HG03469 (cell line): Measurements from ENCODE around the gene SLC9A7.

Source experiments
- ATAC-seq: cut with Tn5 transposase; IDR thresholded peaks from one replicate; pipeline ENCODE4 v1.9.1; 2021; ENCODE audit warnings: mild to moderate bottlenecking, moderate library complexity, moderate number of reproducible peaks; ENCODE audit not compliant: unreplicated experiment

The SLC9A7 gene

DNA sequence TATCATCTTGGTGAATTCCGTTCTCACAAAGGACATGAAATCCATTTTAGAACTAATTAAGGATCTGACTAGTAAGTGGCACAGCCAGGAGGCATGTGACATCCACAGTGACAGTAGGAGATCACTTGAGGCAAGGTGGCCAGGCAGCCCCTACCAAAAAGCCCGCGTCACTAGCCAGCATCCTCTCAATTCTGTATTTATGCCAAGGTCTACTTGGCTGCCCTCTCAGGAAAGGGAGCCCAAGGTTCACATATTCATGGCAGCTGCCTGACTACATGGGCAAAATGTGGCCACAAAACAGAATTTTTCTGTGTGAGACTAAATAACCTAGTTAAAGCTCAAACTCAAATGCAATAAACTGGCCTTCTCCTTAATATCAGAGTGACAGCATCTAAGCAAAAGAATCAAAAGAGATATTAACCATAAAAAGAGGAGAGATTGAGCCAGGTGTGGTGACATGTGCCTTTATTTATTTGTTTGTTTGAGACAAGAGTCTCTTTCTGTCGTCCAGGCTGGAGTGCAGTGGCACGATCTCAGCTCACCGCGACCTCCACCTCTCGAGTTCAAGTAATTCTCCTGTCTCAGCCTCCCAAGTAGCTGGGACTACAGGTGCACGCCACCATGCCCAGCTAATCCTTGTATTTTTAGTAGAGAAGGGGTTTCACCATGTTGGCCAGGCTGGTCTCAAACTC lies 51.5 kb downstream of the SLC9A7 start:
- ATAC-seq: no peak

GRCh38 chrX:46704767-46705386 lies 54.0 kb downstream of the SLC9A7 start:
- peak; percentile 71 for ATAC-seq

DNA sequence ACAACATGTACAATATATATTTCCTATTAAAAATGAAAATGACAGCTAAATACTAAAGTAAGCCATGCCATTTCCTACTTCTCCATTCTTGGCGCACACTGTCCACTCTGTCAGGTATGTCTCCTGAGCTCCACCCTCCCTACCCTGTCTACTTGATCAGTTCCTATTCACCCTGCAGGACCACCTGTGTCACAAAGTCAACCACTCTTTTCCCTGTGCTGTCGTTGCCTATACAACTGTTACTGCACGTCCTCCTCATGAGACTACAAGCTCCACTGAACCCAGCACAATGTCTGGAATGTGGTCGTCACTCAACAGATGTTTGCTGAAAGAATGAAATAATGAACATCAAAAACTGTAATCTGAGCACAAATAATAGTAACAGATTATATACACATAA lies 54.9 kb downstream of the SLC9A7 start:
- no peak for ATAC-seq

GRCh38 chrX:46698691-46699090 lies 60.2 kb downstream of the SLC9A7 start:
- no peak for ATAC-seq

DNA sequence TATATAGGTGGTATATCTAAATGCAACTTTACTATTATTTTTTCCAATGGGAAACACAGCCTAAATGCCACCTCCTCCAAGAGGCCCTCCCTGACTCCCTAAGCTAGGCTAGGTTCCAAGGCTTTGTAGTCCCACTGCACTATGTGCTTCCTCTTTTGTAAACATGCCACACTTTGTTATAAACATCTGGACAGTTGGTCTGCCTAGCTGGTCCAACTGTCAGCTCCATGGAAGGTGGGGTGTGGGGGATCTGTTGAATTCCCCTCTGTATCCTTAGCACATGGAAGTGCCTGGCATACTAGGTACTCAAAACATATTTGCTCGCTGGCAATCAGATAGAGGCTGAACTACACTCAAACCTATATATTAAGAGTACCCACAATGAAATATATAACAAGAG lies 63.4 kb downstream of the SLC9A7 start:
- no peak for ATAC-seq

- no peak for ATAC-seq
Measured at GRCh38 chrX:46694549-46694948, 64.4 kb downstream of the SLC9A7 start.

DNA sequence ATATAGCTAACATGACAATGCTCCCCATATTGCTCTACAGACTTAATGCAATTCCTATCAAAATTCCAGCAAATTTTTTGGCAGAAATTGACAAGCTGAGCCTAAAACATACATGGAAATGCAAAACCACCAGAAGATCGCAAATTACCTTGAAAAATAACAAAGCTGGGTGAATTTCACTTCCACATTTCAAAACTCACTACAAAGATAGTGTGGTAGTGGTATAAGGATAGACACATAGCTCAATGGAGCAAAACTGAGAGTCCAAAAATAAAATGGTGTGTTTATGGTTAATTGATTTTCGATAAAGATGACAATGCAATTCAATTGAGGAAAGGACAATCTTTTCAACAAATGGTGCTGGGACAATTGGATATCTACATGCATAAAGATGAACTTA lies 65.8 kb downstream of the SLC9A7 start:
- ATAC-seq: no peak

DNA sequence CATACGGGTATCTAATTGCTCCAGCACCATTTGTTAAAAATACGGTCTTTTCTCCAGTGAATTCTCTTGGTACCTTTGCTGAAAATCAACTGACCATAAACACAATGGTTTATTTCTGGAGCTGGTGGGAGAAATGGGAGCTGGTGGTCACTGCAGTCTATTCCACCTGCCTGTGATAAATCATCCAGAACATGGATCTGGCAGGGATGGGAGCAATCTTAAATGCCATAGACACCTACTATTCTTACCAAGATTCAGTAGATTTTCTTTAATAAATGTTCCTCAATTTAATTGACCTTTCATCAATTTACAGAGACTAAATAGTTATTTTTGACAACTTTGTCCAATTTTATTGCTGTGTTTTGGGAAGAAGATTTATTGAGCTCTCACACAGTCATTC lies 68.1 kb downstream of the SLC9A7 start:
- no peak for ATAC-seq

- no peak for ATAC-seq
Measured at GRCh38 chrX:46687619-46688018, 71.3 kb downstream of the SLC9A7 start.

DNA sequence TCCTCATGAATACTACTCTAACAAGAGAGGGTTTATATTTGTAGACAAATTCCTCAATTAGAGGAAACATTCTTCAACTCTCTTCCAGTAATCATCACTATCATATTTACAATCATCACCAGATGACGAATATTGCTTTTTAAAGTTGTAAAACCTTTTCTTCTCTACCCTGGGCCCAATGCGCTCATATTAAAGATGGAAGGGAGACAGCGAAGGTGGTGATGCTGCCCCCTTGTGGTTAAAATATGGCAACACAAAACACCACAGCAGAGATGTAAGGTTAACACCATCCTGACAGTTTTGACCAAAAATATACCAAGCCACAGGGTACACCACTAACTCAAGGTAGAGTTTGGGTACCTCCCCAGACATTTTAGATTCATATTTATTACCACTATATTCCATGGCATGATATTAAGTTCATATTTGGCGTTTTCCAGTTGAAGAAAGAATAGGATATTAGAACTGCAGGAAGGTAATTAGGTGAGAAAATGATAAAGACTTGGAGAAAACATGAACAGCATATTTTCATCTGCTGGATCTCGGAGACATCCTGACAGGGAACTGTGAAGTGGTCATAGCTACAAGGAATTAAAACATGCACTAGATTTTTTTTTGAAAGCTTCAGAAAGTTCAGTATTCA lies 72.8 kb downstream of the SLC9A7 start:
- ATAC-seq: no peak

GRCh38 chrX:46683048-46683447 lies 75.9 kb downstream of the SLC9A7 start:
- ATAC-seq: no peak

DNA sequence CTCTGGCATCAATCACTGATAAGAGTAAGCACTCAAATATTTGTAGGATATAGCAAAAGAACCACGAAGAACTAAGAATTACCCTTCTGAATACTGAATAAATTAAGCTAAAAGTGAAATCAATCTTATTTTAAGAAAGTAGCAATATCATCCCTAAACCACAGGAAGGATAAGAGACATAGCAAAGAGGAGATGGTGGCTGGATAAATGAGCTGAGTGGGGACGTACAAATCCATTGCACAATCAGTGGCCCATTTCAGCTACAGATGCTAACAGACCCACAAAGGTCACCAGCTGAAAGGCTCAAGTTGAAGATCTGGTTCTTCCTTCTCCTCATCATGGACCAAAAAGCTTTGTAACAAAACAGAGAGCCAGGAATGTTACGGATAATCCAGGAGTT lies 77.1 kb downstream of the SLC9A7 start:
- no peak for ATAC-seq

DNA sequence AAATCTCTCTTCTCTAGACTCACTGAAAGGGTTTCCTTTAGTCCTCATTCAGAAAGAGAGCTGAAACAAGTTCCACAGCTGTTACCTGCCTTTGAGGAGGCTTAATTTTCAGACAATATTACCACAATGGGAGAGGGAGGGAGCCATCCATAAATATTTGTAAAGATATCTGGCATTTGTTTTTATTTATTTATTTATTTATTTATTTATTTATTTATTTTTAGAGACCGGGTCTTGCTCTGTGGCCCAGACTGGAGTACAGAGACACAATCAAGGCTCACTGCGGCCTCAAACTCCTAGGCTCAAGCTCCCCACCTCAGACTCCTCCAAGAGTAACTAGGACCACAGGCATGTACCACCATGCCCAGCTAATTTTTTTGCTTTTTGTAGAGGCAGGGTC lies 80.7 kb downstream of the SLC9A7 start:
- no peak for ATAC-seq

GRCh38 chrX:46676399-46677356 lies 82.2 kb downstream of the SLC9A7 start:
- ATAC-seq: no peak

GRCh38 chrX:46673620-46674359 lies 85.1 kb downstream of the SLC9A7 start:
- no peak for ATAC-seq

GRCh38 chrX:46670316-46670715 lies 88.6 kb downstream of the SLC9A7 start:
- ATAC-seq: no peak

DNA sequence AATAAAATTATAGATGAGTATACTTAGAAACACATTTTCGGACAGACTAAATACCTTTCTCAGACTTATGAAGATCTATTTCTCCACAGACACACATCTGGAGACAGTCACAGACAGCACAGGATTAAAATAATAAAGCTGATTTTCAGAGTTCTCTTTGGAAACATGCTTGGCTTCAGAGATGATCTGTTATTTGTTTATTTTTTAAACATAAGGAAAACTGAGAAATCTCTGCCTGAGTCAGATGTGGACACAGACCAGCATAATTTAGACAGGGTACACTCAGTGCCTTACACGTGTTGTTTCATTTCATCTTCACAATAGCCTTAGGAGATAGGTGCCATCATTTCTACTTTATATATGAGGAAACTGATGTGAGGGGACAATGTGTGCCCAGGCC lies 92.1 kb downstream of the SLC9A7 start:
- no peak for ATAC-seq

DNA sequence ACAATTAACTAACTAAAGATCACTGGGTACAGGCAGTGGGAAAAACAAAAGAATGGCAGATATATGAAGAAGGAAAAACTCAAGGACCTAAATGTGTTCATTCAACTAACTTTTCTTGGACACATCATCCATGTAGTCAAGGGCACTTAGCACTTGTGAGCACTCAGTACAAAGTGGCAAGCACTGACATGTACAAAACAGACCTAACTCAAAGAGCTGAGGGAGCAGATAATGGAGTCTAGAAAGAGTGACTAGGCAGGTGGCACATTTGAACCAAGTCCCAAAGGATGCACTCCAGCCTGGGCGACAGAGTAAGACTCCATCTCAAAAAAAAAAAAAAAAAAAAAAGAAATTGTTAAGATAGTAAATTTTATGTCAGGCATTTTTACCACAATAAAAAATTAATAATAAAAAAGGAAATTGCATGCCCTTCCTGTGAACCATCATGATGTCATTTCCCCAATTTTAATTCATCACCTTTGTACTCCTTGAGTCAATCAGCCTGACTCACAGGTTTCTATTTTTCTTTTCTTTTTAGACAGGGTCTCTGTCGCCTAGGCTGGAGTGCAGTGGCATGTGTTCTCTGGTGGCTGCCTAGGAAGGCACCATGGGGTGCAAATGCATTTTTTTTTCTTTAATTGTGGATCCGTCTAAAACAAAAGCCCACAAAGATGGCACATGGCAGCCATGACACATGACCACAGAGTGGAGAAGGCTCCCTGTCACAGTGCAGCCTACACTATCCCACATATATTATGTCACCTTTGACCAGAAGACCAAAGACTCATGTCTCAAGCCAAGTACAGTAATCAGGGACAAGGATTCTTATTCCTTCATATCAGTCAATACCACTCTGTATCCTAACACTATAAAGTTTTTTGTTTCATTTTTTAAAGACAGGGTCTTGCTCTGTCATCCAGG lies 93.4 kb downstream of the SLC9A7 start:
- no peak for ATAC-seq

GRCh38 chrX:46662188-46662958 lies 96.5 kb downstream of the SLC9A7 start:
- ATAC-seq: no peak
